Astrocyte (in vitro differentiated cells and primary cell): ENCODE results near the gene CDH13.

Experiments
- CTCF ChIP-seq: IDR thresholded peaks from 2 replicates; pipeline ENCODE4 v1.5.1; 2011; ENCODE audit warnings: low read depth, mild to moderate bottlenecking, inconsistent platforms, low read length, moderate library complexity; ENCODE audit not compliant: insufficient read depth
- EZH2 ChIP-seq: IDR thresholded peaks from 2 replicates; pipeline ENCODE4 v1.6.1; 2012; ENCODE audit warnings: mild to moderate bottlenecking, low read length, inconsistent platforms; ENCODE audit not compliant: insufficient read depth

GRCh38 chr16:82874672-82875071 is 247.9 kb downstream of the CDH13 start:
- TF ChIP-seq CTCF (no peak), EZH2 (no peak)
